ENCODE results near the gene NAPG.

Gene NAPG

DNA sequence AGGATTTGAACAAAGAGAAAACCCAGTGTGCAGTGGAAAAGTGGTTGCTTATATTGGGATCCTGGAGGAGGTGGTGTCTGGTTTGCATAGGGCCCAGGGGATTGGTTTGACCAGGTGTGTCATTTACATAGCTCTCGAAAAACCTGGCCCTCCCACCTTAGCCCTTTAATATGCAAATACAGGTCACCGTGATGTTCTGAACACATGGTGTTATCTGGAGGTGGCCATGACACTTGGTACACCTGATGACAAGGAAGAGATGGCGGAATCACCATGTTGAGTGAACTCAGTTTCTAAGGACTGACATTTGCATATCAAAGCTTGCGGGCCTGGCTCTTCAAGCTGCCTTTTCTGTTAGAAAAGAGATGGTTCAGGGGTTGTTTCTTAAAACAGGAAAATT is 2.3 kb upstream of the NAPG start:
- Histone ChIP-seq H3K36me3 (ENCODE audit: insufficient read depth) (no peaks in the 10 kb centered on the region), H3K27me3 (ENCODE audit: insufficient read depth, low read depth) (no peaks in the 10 kb centered on the region), H3K4me1 (ENCODE audit: low read depth, poor library complexity, severe bottlenecking) (peaks cover 21% of the 10 kb centered on the region), H3K79me2 (ENCODE audit: insufficient read depth, low read depth) (peaks cover 24% of the 10 kb centered on the region), H3K27ac (no peak overlapping the region), H3K4me3 (IDR thresholded peaks at IDR 0.05; ENCODE audit: insufficient read depth, low read depth, low read length) (no peak overlapping the region), H2AFZ (ENCODE audit: low read depth) (no peak overlapping the region), H4K20me1 (ENCODE audit: insufficient read depth) (no peaks in the 10 kb centered on the region), H3K4me2 (no peak overlapping the region), H3K9ac (no peak overlapping the region)
- TF ChIP-seq, protein P1, sequence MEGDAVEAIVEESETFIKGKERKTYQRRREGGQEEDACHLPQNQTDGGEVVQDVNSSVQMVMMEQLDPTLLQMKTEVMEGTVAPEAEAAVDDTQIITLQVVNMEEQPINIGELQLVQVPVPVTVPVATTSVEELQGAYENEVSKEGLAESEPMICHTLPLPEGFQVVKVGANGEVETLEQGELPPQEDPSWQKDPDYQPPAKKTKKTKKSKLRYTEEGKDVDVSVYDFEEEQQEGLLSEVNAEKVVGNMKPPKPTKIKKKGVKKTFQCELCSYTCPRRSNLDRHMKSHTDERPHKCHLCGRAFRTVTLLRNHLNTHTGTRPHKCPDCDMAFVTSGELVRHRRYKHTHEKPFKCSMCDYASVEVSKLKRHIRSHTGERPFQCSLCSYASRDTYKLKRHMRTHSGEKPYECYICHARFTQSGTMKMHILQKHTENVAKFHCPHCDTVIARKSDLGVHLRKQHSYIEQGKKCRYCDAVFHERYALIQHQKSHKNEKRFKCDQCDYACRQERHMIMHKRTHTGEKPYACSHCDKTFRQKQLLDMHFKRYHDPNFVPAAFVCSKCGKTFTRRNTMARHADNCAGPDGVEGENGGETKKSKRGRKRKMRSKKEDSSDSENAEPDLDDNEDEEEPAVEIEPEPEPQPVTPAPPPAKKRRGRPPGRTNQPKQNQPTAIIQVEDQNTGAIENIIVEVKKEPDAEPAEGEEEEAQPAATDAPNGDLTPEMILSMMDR (conservative IDR thresholded peaks at IDR 0.05; ENCODE audit: low read depth, low read length): no peak

DNA sequence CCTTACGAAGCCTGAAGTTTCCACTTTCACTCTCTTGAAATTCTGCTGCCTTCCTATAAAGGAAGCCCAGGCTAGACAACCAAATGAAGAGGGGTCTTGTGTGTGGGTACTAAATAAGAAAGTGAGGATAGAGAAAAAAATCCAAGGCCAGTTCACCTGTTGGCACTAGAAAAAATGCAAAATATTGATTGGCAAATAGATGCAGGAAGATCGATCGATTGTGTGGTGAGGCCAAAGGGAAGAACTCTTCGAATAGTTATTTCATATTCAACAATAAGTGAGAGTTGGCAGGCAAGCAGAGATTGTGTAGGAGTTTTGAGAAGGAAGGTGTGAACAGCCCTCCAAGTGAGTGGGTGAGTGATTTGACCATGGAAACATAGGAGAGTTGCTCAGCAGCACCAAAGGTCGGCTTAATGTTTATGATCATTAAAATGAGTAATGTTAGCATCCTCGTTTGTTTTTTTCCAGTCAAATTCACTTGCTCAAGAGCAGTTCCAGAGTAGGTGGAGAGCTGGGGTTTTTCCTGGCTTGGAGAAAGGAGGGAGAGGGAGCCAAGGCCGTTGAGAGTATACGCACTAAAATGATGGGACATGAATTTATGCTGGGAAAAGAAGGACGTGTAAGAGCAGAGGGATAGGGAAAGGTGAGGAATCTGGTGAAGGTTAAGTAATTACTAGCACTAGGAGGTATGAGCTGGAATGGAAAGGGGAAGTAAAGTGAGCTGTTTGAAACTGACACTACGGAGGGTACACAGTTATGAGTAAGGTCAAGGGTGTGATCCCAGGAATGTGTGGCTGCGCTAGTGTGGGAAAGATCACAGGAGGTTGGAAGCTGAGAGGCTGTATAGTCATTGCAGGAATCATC is 1.1 kb upstream of the NAPG start:
- H3K4me2 ChIP-seq: no peak overlapping the region; the same call in 1 of the 2 replicates
- H3K4me3 ChIP-seq (IDR thresholded peaks at IDR 0.05; ENCODE audit: insufficient read depth, low read depth, low read length): no peak overlapping the region
- peak overlapping the region; percentile 69 for H2AFZ ChIP-seq (ENCODE audit: low read depth)
- no peak overlapping the region for H3K27ac ChIP-seq
- H3K4me1 ChIP-seq (ENCODE audit: low read depth, poor library complexity, severe bottlenecking): peaks cover 31% of the 10 kb centered on the region
- H3K9ac ChIP-seq: no peak overlapping the region
- peaks cover 36% of the 10 kb centered on the region for H3K79me2 ChIP-seq (ENCODE audit: insufficient read depth, low read depth)
- no peaks in the 10 kb centered on the region for H4K20me1 ChIP-seq (ENCODE audit: insufficient read depth)
- TF ChIP-seq, protein P1 (conservative IDR thresholded peaks at IDR 0.05; ENCODE audit: low read depth, low read length): no peak
- H3K36me3 ChIP-seq (ENCODE audit: insufficient read depth): no peaks in the 10 kb centered on the region
- no peaks in the 10 kb centered on the region for H3K27me3 ChIP-seq (ENCODE audit: insufficient read depth, low read depth)

DNA sequence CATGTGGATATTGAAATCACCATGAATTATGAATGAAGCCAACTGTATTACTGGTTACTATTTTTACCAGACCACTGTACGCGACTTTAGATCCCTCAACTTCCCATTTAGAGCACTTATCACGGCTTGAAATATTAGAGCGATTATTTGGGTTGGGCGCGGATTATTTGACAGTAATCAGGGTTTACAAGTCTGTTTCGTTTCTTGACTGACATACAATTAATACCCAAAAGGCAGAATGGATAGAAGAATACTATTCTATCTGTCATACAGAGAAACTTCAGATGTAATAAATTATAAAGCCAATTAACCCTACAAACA is 496 bp upstream of the NAPG start:
- Histone ChIP-seq H3K27ac (no peak overlapping the region), H3K36me3 (ENCODE audit: insufficient read depth) (no peaks in the 10 kb centered on the region), H3K4me3 (IDR thresholded peaks at IDR 0.05; ENCODE audit: insufficient read depth, low read depth, low read length) (no peak overlapping the region), H3K4me1 (ENCODE audit: low read depth, poor library complexity, severe bottlenecking) (peaks cover 37% of the 10 kb centered on the region), H3K9ac (no peak overlapping the region), H2AFZ (ENCODE audit: low read depth) (peak overlapping the region; percentile 69), H3K4me2 (peak overlapping the region; percentile 27; the same call in 1 of the 2 replicates), H3K27me3 (ENCODE audit: insufficient read depth, low read depth) (no peaks in the 10 kb centered on the region), H4K20me1 (ENCODE audit: insufficient read depth) (no peaks in the 10 kb centered on the region), H3K79me2 (ENCODE audit: insufficient read depth, low read depth) (peaks cover 42% of the 10 kb centered on the region)
- TF ChIP-seq, protein P1 (conservative IDR thresholded peaks at IDR 0.05; ENCODE audit: low read depth, low read length): no peak

DNA sequence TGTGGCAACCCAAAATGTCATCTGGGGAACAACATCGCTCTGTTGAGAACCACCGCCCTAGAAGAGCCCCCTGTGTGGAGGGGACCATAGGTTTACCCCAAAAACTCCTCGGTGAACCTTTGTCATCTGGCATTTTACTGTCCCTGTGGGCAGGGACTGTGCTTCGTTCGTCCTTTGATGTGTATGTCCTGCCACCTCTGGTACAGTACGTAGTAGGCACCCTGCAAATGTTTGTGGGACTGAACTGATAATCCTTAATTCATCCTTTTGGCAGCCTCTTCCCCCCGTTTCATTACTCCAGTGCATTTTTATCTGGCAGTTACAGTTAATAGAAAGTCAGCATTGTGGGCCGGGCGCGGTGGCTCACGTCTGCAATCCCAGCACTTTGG is 728 bp downstream of the NAPG start:
- H3K4me3 ChIP-seq (IDR thresholded peaks at IDR 0.05; ENCODE audit: insufficient read depth, low read depth, low read length): no peak overlapping the region
- H3K79me2 ChIP-seq (ENCODE audit: insufficient read depth, low read depth): peaks cover 53% of the 10 kb centered on the region
- H2AFZ ChIP-seq (ENCODE audit: low read depth): no peak overlapping the region
- H3K4me2 ChIP-seq: peak overlapping the region; percentile 85
- H3K27me3 ChIP-seq (ENCODE audit: insufficient read depth, low read depth): no peaks in the 10 kb centered on the region
- H4K20me1 ChIP-seq (ENCODE audit: insufficient read depth): no peaks in the 10 kb centered on the region
- H3K4me1 ChIP-seq (ENCODE audit: low read depth, poor library complexity, severe bottlenecking): peaks cover 49% of the 10 kb centered on the region
- H3K27ac ChIP-seq: peak overlapping the region; percentile 43; the same call in 1 of the 2 replicates
- TF ChIP-seq, protein P1 (conservative IDR thresholded peaks at IDR 0.05; ENCODE audit: low read depth, low read length): no peak
- peak overlapping the region; percentile 49; the same call in 1 of the 2 replicates for H3K9ac ChIP-seq
- no peaks in the 10 kb centered on the region for H3K36me3 ChIP-seq (ENCODE audit: insufficient read depth)

All from KMS-11 (cell line).